Heart left ventricle (tissue), 16 donors: ENCODE results near the gene TEX13D. TPM values are rescaled to one million over a fixed set of nuclear protein-coding genes. Genes with fewer than 3 reads are reported as not detected.

Experiments used
- ATAC-seq, 4 donors: fragments of 200-7000 bp; cut with Tn5 transposase; one replicate each; pipeline ENCODE4 v1.9.1; 2020 to 2022; ENCODE audit warnings: moderate library complexity in 4 of 4, mild to moderate bottlenecking in 3 of 4, moderate number of reproducible peaks in 1 of 4
- DNase-seq, 5 donors: peaks; one replicate each; pipeline ENCODE4 v3.0.0-alpha.2; 2020
- H3K27ac ChIP-seq, 12 donors: fragments of 200-600 bp; sonication (generic) in 4 of 12; one replicate each; pipeline versions ENCODE4 v1.5.0 to v1.8.0; 2016 to 2022; ENCODE audit warnings: mild to moderate bottlenecking in 2 of 12
- H3K27me3 ChIP-seq, 9 donors: fragments of 200-600 bp; sonication (generic) in 2 of 9; one replicate each; pipeline versions ENCODE4 v1.5.1 to v1.8.0; 2016 to 2022; ENCODE audit warnings: mild to moderate bottlenecking in 3 of 9
- H3K36me3 ChIP-seq, 9 donors: fragments of 200-600 bp; sonication (generic) in 2 of 9; one replicate each; pipeline versions ENCODE4 v1.5.0 to v1.8.0; 2018 to 2022; ENCODE audit warnings: mild to moderate bottlenecking in 2 of 9
- H3K4me1 ChIP-seq, 12 donors: fragments of 200-600 bp; sonication (generic) in 4 of 12; one replicate each; pipeline versions ENCODE4 v1.5.0 to v1.8.0; 2016 to 2022; ENCODE audit warnings: mild to moderate bottlenecking in 3 of 12
- H3K4me3 ChIP-seq, 12 donors: fragments of 200-600 bp; sonication (generic) in 4 of 12; one replicate each; pipeline versions ENCODE4 v1.5.0 to v1.8.0; 2017 to 2022; ENCODE audit warnings: mild to moderate bottlenecking in 9 of 12, moderate library complexity in 4 of 12
- H3K9me3 ChIP-seq, 12 donors: fragments of 200-600 bp; sonication (generic) in 4 of 12; one replicate each; pipeline versions ENCODE4 v1.5.0 to v1.8.0; 2016 to 2022; ENCODE audit warnings: mild to moderate bottlenecking in 1 of 12
- POLR2A ChIP-seq, 2 donors: fragments of 450-650 bp; IDR thresholded peaks; one replicate each; pipeline ENCODE4 v1.6.1; 2017; ENCODE audit warnings: antibody characterized with exemption in 2 of 2, mild to moderate bottlenecking in 2 of 2, moderate library complexity in 2 of 2
- WGBS, 4 donors: extraction: QIAGEN DNeasy Blood & Tissue Kit in 2 of 4; methylation state at CpG; one replicate each; pipeline versions ENCODE4 v1.1.5 to v1.1.7; 2013 to 2018; 5-methylcytosine and 5-hydroxymethylcytosine counted together
- intact Hi-C, 10 donors: fragments of 100-400 bp; cut with DNase I; formaldehyde crosslinking; loops; one replicate each; pipeline versions ENCODE4 v1.11.1 to v1.14.2; 2022
- polyA plus RNA-seq, 2 donors: library from polyadenylated mRNA; stranded (reverse); fragments of 200-250 nt; gene quantifications; one replicate each; pipeline ENCODE4 v1.2.3, GENCODE V29; 2013
- total RNA-seq, 9 donors: library from RNA; depleted of rRNA in 2 of 9; stranded (reverse); fragments of >200 nt in 2 of 9; fragmentation: NEBNext Ultra II Directional in 3 of 9; extraction: Animal tissue kit (Norgen Biotek cat#: 25700) in 3 of 9; gene quantifications; one replicate each; pipeline versions ENCODE4 v1.1.0 to v1.2.4, GENCODE V29; 2016 to 2023
- TF ChIP-seq, protein P1 (sequence below), 12 donors: fragments of 200-600 bp; sonication (generic) in 4 of 12; IDR thresholded peaks; one replicate each; pipeline versions ENCODE4 v1.5.0 to v1.8.0; 2018 to 2022; ENCODE audit warnings: antibody characterized with exemption in 12 of 12, mild to moderate bottlenecking in 5 of 12
- donor health status: ischemic (EF 13 %, LVEDD 7.1; RV severe dilation, severe dysfunction).
- donor health status: healthy with polysubstance abuse.
- donor health status: DM: no; HTN: yes; CAD: no.
- donor health status: DM: no; HTN: no; CAD: no.
- donor health status: ischemic (EF 25% LVEDD 6.9; RV normal size, moderate dysfunction).
- donor health status: ischemic (EF 25% LVEDD 5.7; RV mildly dilated, moderate dysfunction).
- donor health status: healthy.
- donor health status: DM: yes; HTN: yes; CAD: no.
- donor health status: ischemic (EF 35%, LVEDD 5.7; RV mildly dilated, moderate dysfunction).
- donor health status: nonischemic (EF 11% LVEDD 7.7; RV severe dilation, severe dysfunction).
- donor health status: DM: yes; HTN: yes; CAD: no.
- donor health status: PGD.
- donor health status: ischemic (EF 29% LVEDD 5.4; RV normal size, mild dysfunction).
- donor health status: nonischemic (EF 23%, LVEDD 6.1; RV moderate dilation, normal function).

Gene TEX13D
- total and polyA plus RNA-seq, 11 donors: not detected

DNA sequence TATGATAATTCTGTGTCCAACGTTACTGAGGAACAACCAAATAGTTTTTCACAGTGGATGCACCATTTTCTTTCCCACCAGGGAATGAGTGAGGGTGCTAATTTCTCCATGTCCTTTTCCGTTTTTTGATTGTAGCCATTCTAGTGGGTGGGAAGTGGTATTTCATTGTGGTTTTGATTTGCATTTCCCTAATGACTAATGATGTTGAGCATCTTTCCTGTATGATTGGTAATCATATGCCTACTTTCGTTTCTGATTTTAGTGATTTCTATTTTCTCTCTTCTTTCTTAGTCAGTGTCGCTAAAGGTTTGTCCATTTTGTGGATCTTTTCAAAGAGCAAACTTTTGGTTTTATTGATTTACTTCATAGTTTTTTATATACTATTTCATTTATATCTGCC, 32.1 kb upstream of the TEX13D start:
- no peaks in the 10 kb centered on the region for H3K36me3 ChIP-seq
- no peaks in the 10 kb centered on the region for H3K27me3 ChIP-seq
- DNase-seq (no peak), ATAC-seq (no peak)
- intact Hi-C loops: no loop called here
- 67 to 83% (median 71%) methylated on average over 4 of the region's 4 CpGs for WGBS, 4 donors
- H3K27ac ChIP-seq: no peak overlapping the region
- H3K4me3 ChIP-seq: no peak overlapping the region
- H3K9me3 ChIP-seq: no peaks in the 10 kb centered on the region
- no peaks in the 10 kb centered on the region for H3K4me1 ChIP-seq
- no peak for TF ChIP-seq POLR2A (IDR thresholded peaks at IDR 0.05)
- TF ChIP-seq, protein P1, sequence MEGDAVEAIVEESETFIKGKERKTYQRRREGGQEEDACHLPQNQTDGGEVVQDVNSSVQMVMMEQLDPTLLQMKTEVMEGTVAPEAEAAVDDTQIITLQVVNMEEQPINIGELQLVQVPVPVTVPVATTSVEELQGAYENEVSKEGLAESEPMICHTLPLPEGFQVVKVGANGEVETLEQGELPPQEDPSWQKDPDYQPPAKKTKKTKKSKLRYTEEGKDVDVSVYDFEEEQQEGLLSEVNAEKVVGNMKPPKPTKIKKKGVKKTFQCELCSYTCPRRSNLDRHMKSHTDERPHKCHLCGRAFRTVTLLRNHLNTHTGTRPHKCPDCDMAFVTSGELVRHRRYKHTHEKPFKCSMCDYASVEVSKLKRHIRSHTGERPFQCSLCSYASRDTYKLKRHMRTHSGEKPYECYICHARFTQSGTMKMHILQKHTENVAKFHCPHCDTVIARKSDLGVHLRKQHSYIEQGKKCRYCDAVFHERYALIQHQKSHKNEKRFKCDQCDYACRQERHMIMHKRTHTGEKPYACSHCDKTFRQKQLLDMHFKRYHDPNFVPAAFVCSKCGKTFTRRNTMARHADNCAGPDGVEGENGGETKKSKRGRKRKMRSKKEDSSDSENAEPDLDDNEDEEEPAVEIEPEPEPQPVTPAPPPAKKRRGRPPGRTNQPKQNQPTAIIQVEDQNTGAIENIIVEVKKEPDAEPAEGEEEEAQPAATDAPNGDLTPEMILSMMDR (IDR thresholded peaks at IDR 0.05): no peak

DNA sequence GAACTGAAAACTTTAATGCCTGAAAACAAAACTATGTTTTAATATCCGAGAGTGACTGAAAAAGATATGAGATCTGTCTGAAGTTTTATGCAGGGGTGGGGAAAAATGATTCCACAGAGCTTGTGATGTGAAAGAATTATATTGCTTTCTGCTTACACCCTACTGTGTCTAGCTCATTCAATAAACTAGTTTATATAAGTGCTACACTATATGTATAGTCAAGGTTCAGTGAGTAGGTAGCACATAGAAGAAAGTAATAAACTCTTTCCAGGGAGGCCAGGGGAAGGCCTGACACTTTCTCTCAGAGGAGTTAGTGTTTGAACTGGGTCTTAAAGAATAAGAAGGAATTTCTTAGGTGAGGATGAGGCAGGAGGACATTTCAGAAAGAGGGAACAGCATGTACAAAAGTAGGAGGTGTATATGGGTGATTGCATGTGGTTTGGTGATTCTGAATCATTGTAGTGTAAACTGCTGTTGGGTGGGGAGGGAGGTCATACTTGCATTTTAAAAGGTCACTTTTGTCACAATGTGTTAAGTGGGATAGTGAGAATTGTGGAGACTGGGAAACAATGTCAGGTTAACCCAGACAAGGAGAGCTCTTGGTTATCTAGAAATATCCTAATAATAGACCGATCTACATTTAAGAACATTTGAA, 25.1 kb upstream of the TEX13D start:
- H3K27me3 ChIP-seq: peaks cover 0 to 4% (median 0%) of the 10 kb centered on the region in 9 donors
- TF ChIP-seq, protein P1 (IDR thresholded peaks at IDR 0.05): no peak
- no peak overlapping the region for H3K27ac ChIP-seq
- H3K36me3 ChIP-seq: no peaks in the 10 kb centered on the region
- no peaks in the 10 kb centered on the region for H3K9me3 ChIP-seq
- WGBS, 4 donors: 54 to 83% (median 70%) methylated on average over 2 of the region's 2 CpGs
- H3K4me3 ChIP-seq: no peak overlapping the region
- no peak for DNase-seq
- no peak for ATAC-seq
- intact Hi-C loops: no loop called here
- H3K4me1 ChIP-seq: no peaks in the 10 kb centered on the region

DNA sequence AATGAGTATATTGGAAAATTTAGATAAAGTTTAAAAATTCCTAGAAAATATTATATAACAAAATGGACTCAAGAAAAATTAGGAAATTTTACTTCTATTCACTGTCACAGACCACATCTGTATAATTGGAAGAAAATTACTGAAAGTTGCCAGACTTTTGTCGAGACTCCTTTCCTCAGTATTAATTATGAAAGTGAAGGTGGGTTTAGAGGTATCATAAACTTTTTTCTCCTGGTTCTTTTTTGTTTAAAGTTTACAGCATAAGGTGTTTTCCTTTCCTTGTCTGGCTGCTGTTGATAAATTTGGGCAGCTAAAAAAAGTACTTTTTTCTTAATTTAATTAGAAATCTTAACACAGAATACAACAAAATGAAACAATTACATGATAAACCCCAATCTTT, 6.7 kb upstream of the TEX13D start:
- TF ChIP-seq, protein P1 (IDR thresholded peaks at IDR 0.05): no peak
- no peak for TF ChIP-seq POLR2A (IDR thresholded peaks at IDR 0.05)
- Histone ChIP-seq H3K36me3 (no peaks in the 10 kb centered on the region), H3K9me3 (no peaks in the 10 kb centered on the region), H3K27ac (no peak overlapping the region), H3K4me1 (no peaks in the 10 kb centered on the region), H3K27me3 (no peaks in the 10 kb centered on the region), H3K4me3 (no peak overlapping the region)
- intact Hi-C loops: no loop called here
- ATAC-seq (no peak), DNase-seq (no peak)
- 65 to 85% (median 75%) methylated on average over 1 of the region's 1 CpG for WGBS, 4 donors

DNA sequence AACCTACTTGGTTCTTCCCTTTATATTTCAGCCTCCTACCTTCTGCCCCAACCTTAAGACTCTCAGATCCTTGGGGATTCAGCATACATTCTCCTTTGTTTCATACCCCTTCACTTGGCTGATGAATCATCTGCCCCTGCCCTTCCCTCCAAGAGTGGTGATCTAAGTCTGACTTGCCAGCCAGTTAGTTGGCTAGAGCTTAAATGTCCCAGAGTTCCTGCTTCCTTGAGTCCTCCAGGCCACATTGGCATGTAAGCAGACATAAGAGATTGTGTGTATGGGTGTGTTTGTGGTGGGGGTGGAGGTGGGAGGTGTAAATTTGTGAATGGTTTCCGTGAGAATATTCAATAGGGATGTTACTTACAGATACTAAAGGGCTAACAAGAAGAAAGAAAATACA, 3.7 kb upstream of the TEX13D start:
- ATAC-seq (no peak), DNase-seq (no peak)
- H3K4me1 ChIP-seq: no peaks in the 10 kb centered on the region
- intact Hi-C loops: no loop called here
- H3K27me3 ChIP-seq: no peaks in the 10 kb centered on the region
- no peaks in the 10 kb centered on the region for H3K36me3 ChIP-seq
- no peaks in the 10 kb centered on the region for H3K9me3 ChIP-seq
- TF ChIP-seq, protein P1 (IDR thresholded peaks at IDR 0.05): no peak
- TF ChIP-seq POLR2A (IDR thresholded peaks at IDR 0.05): no peak
- H3K27ac ChIP-seq: no peak overlapping the region
- WGBS, 4 donors: 54 to 91% (median 73%) methylated on average over 1 of the region's 1 CpG
- H3K4me3 ChIP-seq: no peak overlapping the region
